SK-N-SH (cell line): ENCODE results near the gene MAPT.

Experiments used
- CTCF ChIP-seq: fragments of 200-600 bp; sonication (generic); IDR thresholded peaks from 2 replicates; pipeline ENCODE4 v1.6.1; 2017; ENCODE audit warnings: antibody characterized with exemption, mild to moderate bottlenecking, moderate library complexity
- EP300 ChIP-seq, 2 experiments: IDR thresholded peaks; 2 replicates each; pipeline versions ENCODE4 v1.4.0 to v1.6.1; 2012; ENCODE audit warnings: borderline replicate concordance in 1 of 2, low read depth in 1 of 2, low read length in 1 of 2
- PBX3 ChIP-seq: IDR thresholded peaks from 2 replicates; pipeline ENCODE4; 2012
- POLR2AphosphoS5 ChIP-seq: IDR thresholded peaks from 2 replicates; pipeline ENCODE4 v1.6.1; 2012; ENCODE audit warnings: low read depth, low read length
- SIN3A ChIP-seq: IDR thresholded peaks from 2 replicates; pipeline ENCODE4 v1.6.1; 2012; ENCODE audit warnings: low read depth, mild to moderate bottlenecking, low read length, moderate library complexity, borderline replicate concordance
- TAF1 ChIP-seq: IDR thresholded peaks from 2 replicates; pipeline ENCODE4 v1.6.1; 2012; ENCODE audit warnings: low read depth, mild to moderate bottlenecking, low read length, moderate library complexity, borderline replicate concordance
- YY1 ChIP-seq: IDR thresholded peaks from 2 replicates; pipeline ENCODE4 v1.4.0; 2012; ENCODE audit warnings: low read depth, mild to moderate bottlenecking

GRCh38 chr17:45939395-45939794 is 45.0 kb downstream of the MAPT start:
- TF ChIP-seq POLR2AphosphoS5: no peak
- TF ChIP-seq CTCF: no peak
- TF ChIP-seq SIN3A: no peak
- TF ChIP-seq TAF1: no peak
- TF ChIP-seq YY1: no peak
- no peak for TF ChIP-seq EP300 (IDR thresholded peaks at IDR 0.05; ENCODE audit: borderline replicate concordance in 1 of 2, low read depth in 1 of 2, low read length in 1 of 2)
- no peak for TF ChIP-seq PBX3
